ENCODE measurements around the gene MAEA.
A peak's percentile ranks its signal among the peaks of the same experiment; 100 is the strongest.

The MAEA gene

DNA sequence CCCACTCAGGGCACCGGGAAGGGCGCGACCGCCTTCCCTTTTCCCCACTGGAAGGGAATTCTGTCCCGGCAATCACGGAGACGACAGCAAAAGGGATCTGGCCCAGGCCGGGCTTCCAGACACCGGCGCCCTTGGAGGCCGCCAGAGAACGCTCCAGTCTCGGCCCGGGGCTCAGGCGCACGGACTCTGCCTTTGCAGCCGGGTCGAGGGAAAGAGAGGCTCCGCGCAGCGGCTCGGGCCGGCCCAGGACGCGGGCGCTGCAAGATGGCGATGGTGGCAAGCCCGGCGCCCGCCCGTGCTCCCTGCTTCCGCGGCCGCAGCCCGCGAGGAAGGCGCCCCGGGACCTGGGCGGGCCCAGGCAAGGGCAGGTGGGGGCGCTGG is 41.8 kb upstream of the MAEA start:
- Histone ChIP-seq H3K4me3 (ENCODE audit: low read depth, low read length, poor library complexity, severe bottlenecking) (peak overlapping the region; percentile 71), H3K27ac (ENCODE audit: low read depth, low read length, poor library complexity, severe bottlenecking) (peak overlapping the region; percentile 66), H3K4me1 (ENCODE audit: insufficient read depth, low read length, severe bottlenecking) (peaks cover 26% of the 10 kb centered on the region), H3K9ac (ENCODE audit: low read length) (peak overlapping the region; percentile 77), H3F3A (ENCODE audit: insufficient read depth, low read length) (no peaks in the 10 kb centered on the region), H3K36me3 (ENCODE audit: insufficient read depth, low read length) (peaks cover 16% of the 10 kb centered on the region), H4K20me1 (ENCODE audit: insufficient read depth, low read length) (no peaks in the 10 kb centered on the region), H3K27me3 (ENCODE audit: insufficient read depth, low read length) (no peaks in the 10 kb centered on the region), H3K9me2 (ENCODE audit: low read depth, low read length) (no peaks in the 10 kb centered on the region), H3K9me3 (ENCODE audit: low read length) (no peaks in the 10 kb centered on the region), H3K4me2 (ENCODE audit: low read length) (peak overlapping the region; percentile 79), H2AFZ (ENCODE audit: low read length) (no peak overlapping the region), H3K79me2 (ENCODE audit: insufficient read depth, low read length) (peaks cover 24% of the 10 kb centered on the region; the same call in 1 of the 2 replicates)
- TF ChIP-seq, protein P1, sequence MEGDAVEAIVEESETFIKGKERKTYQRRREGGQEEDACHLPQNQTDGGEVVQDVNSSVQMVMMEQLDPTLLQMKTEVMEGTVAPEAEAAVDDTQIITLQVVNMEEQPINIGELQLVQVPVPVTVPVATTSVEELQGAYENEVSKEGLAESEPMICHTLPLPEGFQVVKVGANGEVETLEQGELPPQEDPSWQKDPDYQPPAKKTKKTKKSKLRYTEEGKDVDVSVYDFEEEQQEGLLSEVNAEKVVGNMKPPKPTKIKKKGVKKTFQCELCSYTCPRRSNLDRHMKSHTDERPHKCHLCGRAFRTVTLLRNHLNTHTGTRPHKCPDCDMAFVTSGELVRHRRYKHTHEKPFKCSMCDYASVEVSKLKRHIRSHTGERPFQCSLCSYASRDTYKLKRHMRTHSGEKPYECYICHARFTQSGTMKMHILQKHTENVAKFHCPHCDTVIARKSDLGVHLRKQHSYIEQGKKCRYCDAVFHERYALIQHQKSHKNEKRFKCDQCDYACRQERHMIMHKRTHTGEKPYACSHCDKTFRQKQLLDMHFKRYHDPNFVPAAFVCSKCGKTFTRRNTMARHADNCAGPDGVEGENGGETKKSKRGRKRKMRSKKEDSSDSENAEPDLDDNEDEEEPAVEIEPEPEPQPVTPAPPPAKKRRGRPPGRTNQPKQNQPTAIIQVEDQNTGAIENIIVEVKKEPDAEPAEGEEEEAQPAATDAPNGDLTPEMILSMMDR (IDR thresholded peaks at IDR 0.05; ENCODE audit: low read length): no peak
- no peak for TF ChIP-seq EZH2 (IDR thresholded peaks at IDR 0.05; ENCODE audit: borderline replicate concordance, low read length)

GRCh38 chr4:1248245-1249147 is 41.2 kb upstream of the MAEA start, which contains the start of gene CTBP1:
Gene CTBP1 (minus strand): TSS chr4:1249130. CDS start chr4:1241331, 7,799 bp downstream.
- H3K36me3 ChIP-seq (ENCODE audit: insufficient read depth, low read length): peaks cover 16% of the 10 kb centered on the region
- no peak within 1 kb of the TSS for H2AFZ ChIP-seq (ENCODE audit: low read length)
- H3F3A ChIP-seq (ENCODE audit: insufficient read depth, low read length): no peaks in the 10 kb centered on the region
- no peaks in the 10 kb centered on the region for H4K20me1 ChIP-seq (ENCODE audit: insufficient read depth, low read length)
- H3K27ac ChIP-seq (ENCODE audit: low read depth, low read length, poor library complexity, severe bottlenecking): peak within 1 kb of the TSS; percentile 66
- H3K27me3 ChIP-seq (ENCODE audit: insufficient read depth, low read length): no peaks in the 10 kb centered on the region
- peak within 1 kb of the TSS; percentile 71 for H3K4me3 ChIP-seq (ENCODE audit: low read depth, low read length, poor library complexity, severe bottlenecking)
- peaks cover 26% of the 10 kb centered on the region for H3K4me1 ChIP-seq (ENCODE audit: insufficient read depth, low read length, severe bottlenecking)
- TF ChIP-seq EZH2 (IDR thresholded peaks at IDR 0.05; ENCODE audit: borderline replicate concordance, low read length): no peak
- TF ChIP-seq, protein P1 (IDR thresholded peaks at IDR 0.05; ENCODE audit: low read length): no peak
- no peaks in the 10 kb centered on the region for H3K9me2 ChIP-seq (ENCODE audit: low read depth, low read length)
- peaks cover 20% of the 10 kb centered on the region; the same call in 1 of the 2 replicates for H3K79me2 ChIP-seq (ENCODE audit: insufficient read depth, low read length)
- no peaks in the 10 kb centered on the region for H3K9me3 ChIP-seq (ENCODE audit: low read length)
- H3K4me2 ChIP-seq (ENCODE audit: low read length): peak within 1 kb of the TSS; percentile 79
- H3K9ac ChIP-seq (ENCODE audit: low read length): peak within 1 kb of the TSS; percentile 93

DNA sequence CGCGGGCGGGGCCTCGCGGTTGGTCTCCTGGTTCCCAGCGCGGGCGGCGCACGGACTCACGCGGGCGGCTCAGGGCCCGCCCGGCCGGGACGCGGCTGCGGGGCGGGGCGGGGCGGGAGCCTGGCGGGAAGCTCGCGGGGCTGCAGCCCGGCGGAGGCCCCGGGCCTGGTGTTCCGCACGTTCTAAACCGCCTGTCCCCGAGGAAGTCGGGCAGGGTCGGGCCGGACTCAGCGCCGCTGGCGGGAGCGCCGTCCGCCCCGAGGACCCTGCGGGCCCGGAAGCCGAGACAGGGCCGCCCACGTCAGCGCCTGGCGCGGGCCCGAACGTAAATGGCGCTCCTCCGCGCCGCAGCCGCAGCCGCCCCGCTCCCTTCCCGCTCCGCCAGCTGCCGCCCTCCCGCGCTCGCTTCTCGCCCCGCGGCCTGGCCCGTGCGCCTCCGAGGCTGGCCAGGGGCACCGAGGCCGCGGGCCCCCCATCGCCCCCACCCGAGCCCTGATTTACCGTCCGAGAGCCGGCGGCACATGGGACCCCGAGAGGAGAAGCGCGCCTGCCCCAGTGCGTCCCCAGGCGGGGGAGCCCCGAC is 40.5 kb upstream of the MAEA start:
- Histone ChIP-seq H4K20me1 (ENCODE audit: insufficient read depth, low read length) (no peaks in the 10 kb centered on the region), H3K79me2 (ENCODE audit: insufficient read depth, low read length) (peaks cover 20% of the 10 kb centered on the region; the same call in 1 of the 2 replicates), H3K4me3 (ENCODE audit: low read depth, low read length, poor library complexity, severe bottlenecking) (peak overlapping the region; percentile 67), H3K4me1 (ENCODE audit: insufficient read depth, low read length, severe bottlenecking) (peaks cover 26% of the 10 kb centered on the region), H3K9me2 (ENCODE audit: low read depth, low read length) (no peaks in the 10 kb centered on the region), H3K9me3 (ENCODE audit: low read length) (no peaks in the 10 kb centered on the region), H3K27me3 (ENCODE audit: insufficient read depth, low read length) (no peaks in the 10 kb centered on the region), H2AFZ (ENCODE audit: low read length) (no peak overlapping the region), H3K9ac (ENCODE audit: low read length) (peak overlapping the region; percentile 93), H3K36me3 (ENCODE audit: insufficient read depth, low read length) (peaks cover 16% of the 10 kb centered on the region), H3K27ac (ENCODE audit: low read depth, low read length, poor library complexity, severe bottlenecking) (peak overlapping the region; percentile 47), H3F3A (ENCODE audit: insufficient read depth, low read length) (no peaks in the 10 kb centered on the region), H3K4me2 (ENCODE audit: low read length) (peak overlapping the region; percentile 76)
- TF ChIP-seq EZH2 (IDR thresholded peaks at IDR 0.05; ENCODE audit: borderline replicate concordance, low read length): no peak
- TF ChIP-seq, protein P1 (IDR thresholded peaks at IDR 0.05; ENCODE audit: low read length): no peak

Data from OCI-LY1 (cell line).